Body of pancreas (tissue), 4 donors: Measurements from ENCODE around the gene SOX8. TPM values are rescaled to one million over a fixed set of nuclear protein-coding genes. Genes with fewer than 3 reads are reported as not detected.
"Not testable (repeated sequence)": the region's sequence is repeated elsewhere in the genome, so short reads cannot be mapped to it uniquely, and the experiment has no call there.

Experiments
- ATAC-seq: fragments of 150-250 bp; one replicate; pipeline ENCODE4 v1.9.1; 2016
- DNase-seq, 4 donors: peaks; one replicate each; pipeline ENCODE4 v3.0.0-alpha.2; 2019
- H3K27ac ChIP-seq, 4 donors: fragments of 200-600 bp; sonication (generic); 1 replicate in 3 of 4; 2 replicates in 1 of 4; pipeline versions ENCODE4 v1.5.1 to v1.6.1; 2016 to 2019; ENCODE audit warnings: mild to moderate bottlenecking in 1 of 4, mixed read lengths in 1 of 4, moderate library complexity in 1 of 4
- H3K27me3 ChIP-seq, 2 donors: fragments of 200-600 bp; sonication (generic); one replicate each; pipeline ENCODE4 v1.6.0; 2016; ENCODE audit warnings: mild to moderate bottlenecking in 1 of 2
- H3K36me3 ChIP-seq, 2 donors: fragments of 200-600 bp; sonication (generic); replicated peaks in 1 of 2; 2 replicates each; pipeline ENCODE4 v1.5.1; 2016; ENCODE audit warnings: low read depth in 2 of 2; ENCODE audit not compliant: insufficient read depth in 1 of 2
- H3K4me1 ChIP-seq: fragments of 200-600 bp; sonication (generic); one replicate; pipeline ENCODE4 v1.6.0; 2016
- H3K4me3 ChIP-seq, 2 donors: fragments of 200-600 bp; sonication (generic); 1 replicate in 1 of 2; 2 replicates in 1 of 2; pipeline ENCODE4 v1.5.1; 2016 to 2019
- H3K9me3 ChIP-seq, 3 donors: fragments of 200-600 bp; sonication (generic); 1 replicate in 2 of 3; 2 replicates in 1 of 3; pipeline ENCODE4 v1.5.1; 2016
- CTCF ChIP-seq, 7 experiments: fragments of 450-650 bp in 4 of 7; fragments of 200-600 bp in 3 of 7; sonication (generic) in 3 of 7; IDR thresholded peaks; one replicate each; pipeline ENCODE4 v1.5.1; 2016 to 2019; ENCODE audit warnings: antibody characterized with exemption in 7 of 7
- POLR2A ChIP-seq, 3 donors: fragments of 450-650 bp; IDR thresholded peaks; one replicate each; pipeline ENCODE4 v1.6.1; 2016; ENCODE audit warnings: antibody characterized with exemption in 3 of 3, mild to moderate bottlenecking in 2 of 3
- WGBS, 2 donors: methylation state at CpG; one replicate each; pipeline ENCODE4 v1.1.5; 2017; 5-methylcytosine and 5-hydroxymethylcytosine counted together
- intact Hi-C: fragments of 100-400 bp; cut with DNase I; formaldehyde crosslinking; loops from one replicate; pipeline ENCODE4 v1.15.1; 2023
- total RNA-seq, 2 donors: library from RNA; depleted of rRNA; stranded (reverse); fragments of >200 nt; gene quantifications; one replicate each; pipeline ENCODE4 v1.1.0, GENCODE V29; 2016

The SOX8 gene
- total RNA-seq, 2 donors from 2014 or later: 2.6 to 3.3 TPM

- Histone ChIP-seq H3K4me3 (no peak overlapping the region), H3K27ac (no peak overlapping the region), H3K4me1 (no peaks in the 10 kb centered on the region), H3K36me3 (no peaks in the 10 kb centered on the region), H3K9me3 (peaks cover 0 to 9% (median 0%) of the 10 kb centered on the region in 3 donors), H3K27me3 (no peaks in the 10 kb centered on the region)
- 90% methylated on average over 2 to 8 of the region's 8 CpGs for WGBS, 2 donors
- intact Hi-C loops: no loop called here
- no peak for DNase-seq
- no peak for ATAC-seq
- TF ChIP-seq CTCF (IDR thresholded peaks at IDR 0.05) (no peak), POLR2A (IDR thresholded peaks at IDR 0.05) (no peak)
Measured at GRCh38 chr16:946048-946395, 35.5 kb upstream of the SOX8 start.

GRCh38 chr16:947255-947921 lies 34.2 kb upstream of the SOX8 start:
- peaks cover 0 to 3% (median 0%) of the 10 kb centered on the region in 3 donors for H3K9me3 ChIP-seq
- no peak overlapping the region for H3K27ac ChIP-seq
- H3K4me3 ChIP-seq: no peak overlapping the region
- no peaks in the 10 kb centered on the region for H3K27me3 ChIP-seq
- DNase-seq: no peak
- intact Hi-C loops: no loop called here
- peaks cover 0 to 5% of the 10 kb centered on the region in 2 donors for H3K36me3 ChIP-seq
- H3K4me1 ChIP-seq: no peaks in the 10 kb centered on the region
- no peak for ATAC-seq
- WGBS, 2 donors: 84 to 86% methylated on average over 13 to 21 of the region's 21 CpGs
- TF ChIP-seq POLR2A (IDR thresholded peaks at IDR 0.05) (no peak), CTCF (IDR thresholded peaks at IDR 0.05) (no peak)

GRCh38 chr16:947922-948303 lies 33.7 kb upstream of the SOX8 start:
- H3K36me3 ChIP-seq, H3K4me3 ChIP-seq, H3K27me3 ChIP-seq, H3K27ac ChIP-seq, DNase-seq, H3K9me3 ChIP-seq, intact Hi-C loops, ATAC-seq, H3K4me1 ChIP-seq: not testable (repeated sequence)
- 79 to 88% methylated on average over 17 of the region's 17 CpGs for WGBS, 2 donors

GRCh38 chr16:948767-949166 lies 32.8 kb upstream of the SOX8 start:
- H3K27me3 ChIP-seq, H3K27ac ChIP-seq, H3K4me3 ChIP-seq, DNase-seq, H3K4me1 ChIP-seq, H3K9me3 ChIP-seq, ATAC-seq, H3K36me3 ChIP-seq, intact Hi-C loops: not testable (repeated sequence)
- WGBS, 2 donors: 81 to 83% methylated on average over 18 of the region's 18 CpGs

- DNase-seq, H3K27me3 ChIP-seq, intact Hi-C loops, ATAC-seq, H3K9me3 ChIP-seq, H3K36me3 ChIP-seq, H3K27ac ChIP-seq, H3K4me3 ChIP-seq, H3K4me1 ChIP-seq: not testable (repeated sequence)
- 80 to 89% methylated on average over 27 of the region's 27 CpGs for WGBS, 2 donors
Measured at GRCh38 chr16:950733-951573, 30.6 kb upstream of the SOX8 start.

GRCh38 chr16:951660-952301 lies 29.8 kb upstream of the SOX8 start:
- no peak for TF ChIP-seq POLR2A (IDR thresholded peaks at IDR 0.05)
- no peak for TF ChIP-seq CTCF (IDR thresholded peaks at IDR 0.05)
- intact Hi-C loops: no loop called here
- Histone ChIP-seq H3K36me3 (peaks cover 0 to 5% of the 10 kb centered on the region in 2 donors), H3K27me3 (no peaks in the 10 kb centered on the region), H3K4me3 (no peak overlapping the region), H3K27ac (no peak overlapping the region), H3K9me3 (no peaks in the 10 kb centered on the region), H3K4me1 (no peaks in the 10 kb centered on the region)
- WGBS, 2 donors: 91 to 92% methylated on average over 12 to 21 of the region's 22 CpGs
- no peak for ATAC-seq
- DNase-seq: no peak
